Neural progenitor cell (in vitro differentiated cells): ENCODE results near the gene C17orf114.
A peak's percentile ranks its signal among the peaks of the same experiment; 100 is the strongest.

Experiments
- DNase-seq: peaks from one replicate; pipeline ENCODE4 v3.0.0-alpha.2; 2016; ENCODE audit warnings: low spot score
- H2AFZ ChIP-seq: fragments of 200-600 bp; sonication (generic); replicated peaks from 2 replicates; pipeline ENCODE4 v1.6.1; 2016; ENCODE audit warnings: antibody characterized with exemption
- H3F3A ChIP-seq: fragments of 200-600 bp; sonication (generic); 2 replicates; pipeline ENCODE4 v1.6.1; 2016; ENCODE audit warnings: antibody characterized with exemption, low read depth
- H3K27ac ChIP-seq: fragments of 200-600 bp; sonication (generic); 2 replicates; pipeline ENCODE4 v1.5.1; 2016; ENCODE audit warnings: mild to moderate bottlenecking
- H3K27me3 ChIP-seq: fragments of 200-600 bp; sonication (generic); 2 replicates; pipeline ENCODE4 v1.6.1; 2016; ENCODE audit warnings: mild to moderate bottlenecking, moderate library complexity
- H3K36me3 ChIP-seq: fragments of 200-600 bp; sonication (generic); 2 replicates; pipeline ENCODE4 v1.5.1; 2016
- H3K4me1 ChIP-seq: fragments of 200-600 bp; sonication (generic); 2 replicates; pipeline ENCODE4 v1.6.1; 2016; ENCODE audit warnings: mixed run types
- H3K4me2 ChIP-seq: fragments of 200-600 bp; sonication (generic); 2 replicates; pipeline ENCODE4 v1.6.1; 2016
- H3K4me3 ChIP-seq: fragments of 200-600 bp; sonication (generic); 2 replicates; pipeline ENCODE4 v1.5.1; 2016
- H3K79me2 ChIP-seq: fragments of 200-600 bp; sonication (generic); 2 replicates; pipeline ENCODE4 v1.6.1; 2016; ENCODE audit warnings: low read depth
- H3K9ac ChIP-seq: fragments of 200-600 bp; sonication (generic); 2 replicates; pipeline ENCODE4 v1.6.1; 2016
- H3K9me3 ChIP-seq: fragments of 200-600 bp; sonication (generic); 2 replicates; pipeline ENCODE4 v1.5.1; 2016; ENCODE audit warnings: low read depth
- H4K20me1 ChIP-seq: fragments of 200-600 bp; sonication (generic); 2 replicates; pipeline ENCODE4 v1.6.1; 2016; ENCODE audit warnings: low read depth
- H3K27ac Mint-ChIP-seq: 3 replicates; pipeline ENCODE4 v1.8.0; 2021; ENCODE audit warnings: mixed read lengths
- H3K27me3 Mint-ChIP-seq: 2 replicates; pipeline ENCODE4 v1.8.0; 2022; ENCODE audit warnings: low read depth, mild to moderate bottlenecking, inconsistent platforms, moderate library complexity, mixed read lengths; ENCODE audit not compliant: insufficient read depth
- H3K36me3 Mint-ChIP-seq: 3 replicates; pipeline ENCODE4 v1.8.0; 2021; ENCODE audit warnings: mixed read lengths
- H3K4me1 Mint-ChIP-seq: 3 replicates; pipeline ENCODE4 v1.8.0; 2021; ENCODE audit warnings: mixed read lengths
- H3K4me3 Mint-ChIP-seq: 3 replicates; pipeline ENCODE4 v1.8.0; 2021; ENCODE audit warnings: mild to moderate bottlenecking, moderate library complexity, mixed read lengths
- H3K9me3 Mint-ChIP-seq: 3 replicates; pipeline ENCODE4 v1.8.0; 2020; ENCODE audit warnings: mixed read lengths
- EZH2 ChIP-seq: fragments of 200-600 bp; sonication (generic); IDR thresholded peaks from 2 replicates; pipeline ENCODE4 v1.6.1; 2017; ENCODE audit warnings: antibody characterized with exemption, mild to moderate bottlenecking, moderate library complexity
- EZH2phosphoT487 ChIP-seq: fragments of 200-600 bp; sonication (generic); IDR thresholded peaks from 2 replicates; pipeline ENCODE4 v1.6.1; 2017; ENCODE audit warnings: antibody characterized with exemption
- TF ChIP-seq, protein P1 (sequence below): fragments of 200-600 bp; sonication (generic); IDR thresholded peaks from 2 replicates; pipeline ENCODE4 v1.5.1; 2017; ENCODE audit warnings: antibody characterized with exemption, mild to moderate bottlenecking

The C17orf114 gene

DNA sequence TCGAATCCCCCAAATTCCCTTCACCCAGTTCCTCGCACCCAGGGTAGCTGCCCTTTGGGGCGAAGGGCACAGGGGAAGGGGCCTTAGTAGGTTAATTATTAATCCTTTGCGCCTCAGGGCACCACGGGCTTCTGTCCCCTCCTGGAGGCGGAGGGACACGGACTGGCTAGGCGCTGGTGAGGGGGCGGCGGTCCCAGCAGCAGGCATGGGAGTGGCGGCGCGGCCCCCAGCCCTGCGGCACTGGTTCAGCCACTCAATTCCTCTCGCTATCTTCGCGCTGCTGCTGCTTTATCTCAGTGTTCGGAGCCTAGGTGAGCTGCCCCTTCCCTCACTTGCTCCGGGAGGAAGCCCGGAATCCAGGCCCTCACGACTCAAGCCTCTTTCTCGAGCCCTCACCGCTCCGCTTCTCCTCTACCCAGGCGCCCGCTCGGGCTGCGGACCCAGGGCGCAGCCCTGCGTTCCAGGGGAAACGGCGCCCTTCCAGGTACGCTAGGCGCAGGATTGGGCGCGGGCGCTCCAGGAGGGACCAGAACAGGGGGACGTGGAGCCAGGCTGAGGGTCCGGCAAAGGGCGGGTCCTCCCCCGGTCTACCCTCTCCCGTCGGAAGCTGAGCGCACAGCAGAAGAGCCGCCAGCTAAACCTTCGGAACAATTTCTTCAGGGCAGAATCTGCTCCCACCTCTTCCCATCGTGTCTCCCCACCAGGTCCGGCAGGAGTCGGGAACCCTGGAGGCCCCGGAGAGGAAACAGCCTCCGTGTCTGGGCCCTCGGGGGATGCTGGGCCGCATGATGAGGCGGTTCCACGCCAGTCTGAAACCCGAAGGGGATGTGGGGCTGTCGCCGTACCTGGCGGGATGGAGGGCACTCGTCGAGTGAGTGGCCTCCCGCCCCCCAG is 13.1 kb downstream of the C17orf114 start, which contains the start of gene GLTPD2:
GLTPD2 (plus strand) TSS at position 158 of the 894 bp plus-strand sequence; CDS start at position 206, 48 bp downstream.
- peak within 1 kb of the TSS; percentile 95 for H3K4me2 ChIP-seq
- Mint-ChIP-seq H3K27ac (no peak within 1 kb of the TSS), H3K36me3 (no peaks in the 10 kb centered on the region), H3K4me1 (peaks cover 11% of the 10 kb centered on the region), H3K4me3 (peak within 1 kb of the TSS; percentile 88), H3K27me3 (peaks cover 24% of the 10 kb centered on the region), H3K9me3 (no peaks in the 10 kb centered on the region)
- peak within 1 kb of the TSS; percentile 81 for H2AFZ ChIP-seq
- peaks cover 38% of the 10 kb centered on the region for H3F3A ChIP-seq
- no peaks in the 10 kb centered on the region for H3K36me3 ChIP-seq
- DNase-seq = peak; percentile 55
- H3K4me1 ChIP-seq = peaks cover 13% of the 10 kb centered on the region
- peaks cover 9% of the 10 kb centered on the region for H4K20me1 ChIP-seq
- TF ChIP-seq EZH2 = peak; percentile 85
- TF ChIP-seq, protein P1, sequence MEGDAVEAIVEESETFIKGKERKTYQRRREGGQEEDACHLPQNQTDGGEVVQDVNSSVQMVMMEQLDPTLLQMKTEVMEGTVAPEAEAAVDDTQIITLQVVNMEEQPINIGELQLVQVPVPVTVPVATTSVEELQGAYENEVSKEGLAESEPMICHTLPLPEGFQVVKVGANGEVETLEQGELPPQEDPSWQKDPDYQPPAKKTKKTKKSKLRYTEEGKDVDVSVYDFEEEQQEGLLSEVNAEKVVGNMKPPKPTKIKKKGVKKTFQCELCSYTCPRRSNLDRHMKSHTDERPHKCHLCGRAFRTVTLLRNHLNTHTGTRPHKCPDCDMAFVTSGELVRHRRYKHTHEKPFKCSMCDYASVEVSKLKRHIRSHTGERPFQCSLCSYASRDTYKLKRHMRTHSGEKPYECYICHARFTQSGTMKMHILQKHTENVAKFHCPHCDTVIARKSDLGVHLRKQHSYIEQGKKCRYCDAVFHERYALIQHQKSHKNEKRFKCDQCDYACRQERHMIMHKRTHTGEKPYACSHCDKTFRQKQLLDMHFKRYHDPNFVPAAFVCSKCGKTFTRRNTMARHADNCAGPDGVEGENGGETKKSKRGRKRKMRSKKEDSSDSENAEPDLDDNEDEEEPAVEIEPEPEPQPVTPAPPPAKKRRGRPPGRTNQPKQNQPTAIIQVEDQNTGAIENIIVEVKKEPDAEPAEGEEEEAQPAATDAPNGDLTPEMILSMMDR = no peak
- peak; percentile 38 for TF ChIP-seq EZH2phosphoT487
- H3K9me3 ChIP-seq = no peaks in the 10 kb centered on the region
- no peaks in the 10 kb centered on the region for H3K79me2 ChIP-seq
- H3K9ac ChIP-seq = no peak within 1 kb of the TSS
- peaks cover 87% of the 10 kb centered on the region for H3K27me3 ChIP-seq
- H3K27ac ChIP-seq = no peak within 1 kb of the TSS
- H3K4me3 ChIP-seq = peak within 1 kb of the TSS; percentile 85

DNA sequence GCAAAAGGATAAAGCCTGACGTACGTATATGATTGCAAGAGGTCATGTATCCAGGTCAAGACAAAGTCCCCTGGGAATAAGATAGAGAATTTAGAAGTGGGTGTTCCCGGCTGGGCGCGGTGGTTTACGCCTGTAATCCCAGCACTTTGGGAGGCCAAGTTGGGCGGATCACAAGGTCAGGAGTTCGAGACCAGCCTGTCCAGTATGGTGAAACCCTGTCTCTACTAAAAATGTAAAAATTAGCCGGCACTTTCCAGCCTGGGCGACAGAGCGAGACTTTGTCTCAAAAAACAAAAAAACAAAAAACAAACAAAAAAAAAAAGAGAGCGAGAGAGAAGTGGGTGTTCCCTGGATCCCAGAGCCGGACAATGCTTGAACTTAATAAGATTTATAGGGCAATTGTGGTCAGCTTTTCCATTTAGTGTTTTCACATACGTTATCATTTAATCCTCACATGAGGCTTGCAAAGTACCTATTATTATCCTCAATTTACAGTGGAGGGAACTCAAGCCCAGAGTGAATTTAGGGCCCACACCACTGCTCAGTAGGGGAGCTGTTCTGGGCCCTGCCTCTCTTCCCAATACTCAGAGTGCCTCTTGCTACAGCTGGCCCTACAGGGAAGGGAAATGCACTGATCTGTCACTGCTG is 13.8 kb downstream of the C17orf114 start:
- Histone ChIP-seq H3K4me3 (peak overlapping the region; percentile 85), H3K36me3 (no peaks in the 10 kb centered on the region), H3K9ac (no peak overlapping the region), H3K9me3 (no peaks in the 10 kb centered on the region), H3K79me2 (no peaks in the 10 kb centered on the region), H3K27ac (no peak overlapping the region), H3K4me2 (peak overlapping the region; percentile 95), H2AFZ (no peak overlapping the region), H3K27me3 (peaks cover 93% of the 10 kb centered on the region), H4K20me1 (peaks cover 9% of the 10 kb centered on the region), H3F3A (peaks cover 38% of the 10 kb centered on the region), H3K4me1 (peaks cover 13% of the 10 kb centered on the region)
- Mint-ChIP-seq H3K36me3 (no peaks in the 10 kb centered on the region), H3K4me1 (peaks cover 11% of the 10 kb centered on the region), H3K27me3 (peaks cover 22% of the 10 kb centered on the region), H3K4me3 (peak overlapping the region; percentile 77), H3K9me3 (no peaks in the 10 kb centered on the region), H3K27ac (no peak overlapping the region)
- TF ChIP-seq EZH2 (no peak), EZH2phosphoT487 (no peak)
- TF ChIP-seq, protein P1 = no peak
- no peak for DNase-seq

DNA sequence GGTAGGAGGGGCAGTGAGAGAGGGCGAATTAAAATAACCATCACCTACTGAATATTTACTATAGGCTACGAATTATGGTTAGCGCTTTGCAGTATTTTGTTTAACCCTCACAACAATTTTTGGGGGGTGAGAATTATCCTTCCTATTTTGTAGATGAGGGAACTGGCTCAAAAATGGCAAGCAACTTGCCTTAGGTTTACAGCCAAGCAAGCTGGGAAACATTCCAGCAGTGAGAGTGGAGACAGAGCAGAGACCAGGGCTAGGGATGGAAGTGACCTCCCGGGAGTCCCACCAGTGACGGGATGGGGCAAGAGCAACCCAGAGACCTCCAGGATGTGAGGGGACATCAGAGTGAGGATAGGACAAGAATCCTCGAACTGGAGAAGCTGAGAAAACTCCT is 15.6 kb downstream of the C17orf114 start:
- DNase-seq = no peak
- peaks cover 9% of the 10 kb centered on the region for H4K20me1 ChIP-seq
- Mint-ChIP-seq H3K4me1 (peaks cover 11% of the 10 kb centered on the region), H3K9me3 (no peaks in the 10 kb centered on the region), H3K27me3 (peaks cover 20% of the 10 kb centered on the region), H3K27ac (no peak overlapping the region), H3K4me3 (no peak overlapping the region), H3K36me3 (no peaks in the 10 kb centered on the region)
- H3K4me1 ChIP-seq = peaks cover 13% of the 10 kb centered on the region
- no peak overlapping the region for H3K27ac ChIP-seq
- no peaks in the 10 kb centered on the region for H3K79me2 ChIP-seq
- H2AFZ ChIP-seq = no peak overlapping the region
- peaks cover 38% of the 10 kb centered on the region for H3F3A ChIP-seq
- H3K4me3 ChIP-seq = no peak overlapping the region
- no peaks in the 10 kb centered on the region for H3K36me3 ChIP-seq
- H3K9me3 ChIP-seq = no peaks in the 10 kb centered on the region
- peak overlapping the region; percentile 53 for H3K4me2 ChIP-seq
- H3K9ac ChIP-seq = no peak overlapping the region
- H3K27me3 ChIP-seq = peaks cover 92% of the 10 kb centered on the region
- no peak for TF ChIP-seq EZH2
- TF ChIP-seq EZH2phosphoT487 = no peak
- TF ChIP-seq, protein P1 = no peak
